ENCODE measurements around the gene MRPS30. TPM values are rescaled to one million over a fixed set of nuclear protein-coding genes. Genes with fewer than 3 reads are reported as not detected.
A peak's percentile ranks its signal among the peaks of the same experiment; 100 is the strongest.

The MRPS30 gene
- polyA plus RNA-seq, 1 donor (not counting 4 experiments of a cell fraction or from before 2014, with no cell fraction given), result 62.1 TPM

GRCh38 chr5:44774279-44774880 is 34.4 kb upstream of the MRPS30 start:
- dilution Hi-C loops (cut with MboI; ENCODE audit: extremely low pct_ligation_motif_present, low sequenced_read_pairs), result loop anchor here (25.0 kb wide), 1 partner anchor 237 kb away; no protein-coding TSS in a partner anchor
- Histone ChIP-seq H2AFZ (ENCODE audit: control insufficient read depth, low read length) (no peak overlapping the region), H3K27me3 (ENCODE audit: control insufficient read depth, extremely low read depth, insufficient read depth, low read length) (no peaks in the 10 kb centered on the region), H3K4me3 (ENCODE audit: control insufficient read depth in 2 of 3, extremely low read depth in 1 of 3, insufficient read depth in 2 of 3, low read depth in 1 of 3, low read length in 3 of 3) (no peak overlapping the region), H3K4me2 (ENCODE audit: control insufficient read depth, extremely low read depth, insufficient read depth, low read depth, low read length) (no peak overlapping the region), H3K79me2 (ENCODE audit: control insufficient read depth, insufficient read depth, low read length) (no peaks in the 10 kb centered on the region), H4K20me1 (ENCODE audit: control insufficient read depth, extremely low read depth, insufficient read depth, low read length) (no peaks in the 10 kb centered on the region), H3K27ac (ENCODE audit: control insufficient read depth, insufficient read depth, low read length) (no peak overlapping the region), H3K9me3 (ENCODE audit: control insufficient read depth, low read depth, low read length) (no peaks in the 10 kb centered on the region), H3K9me1 (ENCODE audit: control insufficient read depth, extremely low read depth, insufficient read depth, low read length) (no peaks in the 10 kb centered on the region), H3K36me3 (ENCODE audit: control insufficient read depth in 2 of 2, extremely low read depth in 1 of 2, insufficient read depth in 2 of 2, low read length in 2 of 2) (no peaks in the 10 kb centered on the region), H3K4me1 (ENCODE audit: control insufficient read depth, extremely low read depth, insufficient read depth, low read length) (no peaks in the 10 kb centered on the region), H3K9ac (ENCODE audit: control insufficient read depth, extremely low read depth, insufficient read depth, low read length) (no peak overlapping the region)
- peak; percentile 0 for DNase-seq (ENCODE audit: low read depth, low spot score)
- no peak for FAIRE-seq
- TF ChIP-seq, protein P1, sequence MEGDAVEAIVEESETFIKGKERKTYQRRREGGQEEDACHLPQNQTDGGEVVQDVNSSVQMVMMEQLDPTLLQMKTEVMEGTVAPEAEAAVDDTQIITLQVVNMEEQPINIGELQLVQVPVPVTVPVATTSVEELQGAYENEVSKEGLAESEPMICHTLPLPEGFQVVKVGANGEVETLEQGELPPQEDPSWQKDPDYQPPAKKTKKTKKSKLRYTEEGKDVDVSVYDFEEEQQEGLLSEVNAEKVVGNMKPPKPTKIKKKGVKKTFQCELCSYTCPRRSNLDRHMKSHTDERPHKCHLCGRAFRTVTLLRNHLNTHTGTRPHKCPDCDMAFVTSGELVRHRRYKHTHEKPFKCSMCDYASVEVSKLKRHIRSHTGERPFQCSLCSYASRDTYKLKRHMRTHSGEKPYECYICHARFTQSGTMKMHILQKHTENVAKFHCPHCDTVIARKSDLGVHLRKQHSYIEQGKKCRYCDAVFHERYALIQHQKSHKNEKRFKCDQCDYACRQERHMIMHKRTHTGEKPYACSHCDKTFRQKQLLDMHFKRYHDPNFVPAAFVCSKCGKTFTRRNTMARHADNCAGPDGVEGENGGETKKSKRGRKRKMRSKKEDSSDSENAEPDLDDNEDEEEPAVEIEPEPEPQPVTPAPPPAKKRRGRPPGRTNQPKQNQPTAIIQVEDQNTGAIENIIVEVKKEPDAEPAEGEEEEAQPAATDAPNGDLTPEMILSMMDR (optimal IDR thresholded peaks at IDR 0.05 in 1 of 3, IDR thresholded peaks at IDR 0.05 in 1 of 3, conservative IDR thresholded peaks at IDR 0.05 in 1 of 3; ENCODE audit: extremely low read depth in 1 of 3, insufficient read depth in 2 of 3, low read length in 3 of 3), result peak in 2 of 3 experiments; percentile 22 to 36
- TF ChIP-seq EZH2 (IDR thresholded peaks at IDR 0.05; ENCODE audit: low read length), result no peak

DNA sequence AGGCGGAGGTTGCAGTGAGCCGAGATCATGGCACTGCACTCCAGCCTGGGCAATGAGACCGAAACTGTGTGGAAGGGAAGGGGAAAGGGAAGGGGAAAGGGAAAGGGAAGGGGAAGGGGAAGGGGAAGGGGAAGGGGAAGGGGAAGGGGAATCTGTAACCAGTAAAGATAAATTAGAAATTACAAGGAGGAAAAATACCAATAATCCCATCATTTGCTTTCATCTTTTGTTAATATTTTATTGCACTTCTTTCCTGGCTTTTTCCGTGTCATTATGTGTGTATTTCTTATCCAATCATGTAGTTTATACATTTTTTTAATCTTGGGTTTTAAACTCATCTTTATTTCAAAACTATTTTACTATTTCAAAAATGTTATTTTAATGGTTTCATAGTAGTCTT is 29.6 kb upstream of the MRPS30 start:
- H3K79me2 ChIP-seq (ENCODE audit: control insufficient read depth, insufficient read depth, low read length), result no peaks in the 10 kb centered on the region
- no peaks in the 10 kb centered on the region for H3K27me3 ChIP-seq (ENCODE audit: control insufficient read depth, extremely low read depth, insufficient read depth, low read length)
- no peak for TF ChIP-seq EZH2 (IDR thresholded peaks at IDR 0.05; ENCODE audit: low read length)
- no peaks in the 10 kb centered on the region for H3K9me1 ChIP-seq (ENCODE audit: control insufficient read depth, extremely low read depth, insufficient read depth, low read length)
- H3K4me1 ChIP-seq (ENCODE audit: control insufficient read depth, extremely low read depth, insufficient read depth, low read length), result no peaks in the 10 kb centered on the region
- H3K9me3 ChIP-seq (ENCODE audit: control insufficient read depth, low read depth, low read length), result no peaks in the 10 kb centered on the region
- no peak overlapping the region for H3K4me3 ChIP-seq (ENCODE audit: control insufficient read depth in 2 of 3, extremely low read depth in 1 of 3, insufficient read depth in 2 of 3, low read depth in 1 of 3, low read length in 3 of 3)
- no peak overlapping the region for H3K9ac ChIP-seq (ENCODE audit: control insufficient read depth, extremely low read depth, insufficient read depth, low read length)
- no peak overlapping the region for H2AFZ ChIP-seq (ENCODE audit: control insufficient read depth, low read length)
- DNase-seq (ENCODE audit: low read depth, low spot score) (no peak), FAIRE-seq (no peak)
- H3K27ac ChIP-seq (ENCODE audit: control insufficient read depth, insufficient read depth, low read length), result no peak overlapping the region
- H4K20me1 ChIP-seq (ENCODE audit: control insufficient read depth, extremely low read depth, insufficient read depth, low read length), result no peaks in the 10 kb centered on the region
- H3K4me2 ChIP-seq (ENCODE audit: control insufficient read depth, extremely low read depth, insufficient read depth, low read depth, low read length), result no peak overlapping the region
- dilution Hi-C loops (cut with MboI; ENCODE audit: extremely low pct_ligation_motif_present, low sequenced_read_pairs), result no loop called here
- H3K36me3 ChIP-seq (ENCODE audit: control insufficient read depth in 2 of 2, extremely low read depth in 1 of 2, insufficient read depth in 2 of 2, low read length in 2 of 2), result no peaks in the 10 kb centered on the region

All from keratinocyte (primary cell).